SK-N-SH (cell line): Measurements from ENCODE around the gene CHSY1.

Experiments used
- ELF1 ChIP-seq: IDR thresholded peaks from 2 replicates; pipeline ENCODE4 v1.4.0; 2012
- MAX ChIP-seq: IDR thresholded peaks from 2 replicates; pipeline ENCODE4 v1.4.0; 2012; ENCODE audit warnings: low read depth
- MEF2A ChIP-seq: IDR thresholded peaks from 2 replicates; pipeline ENCODE4 v1.4.0; 2012; ENCODE audit warnings: low read depth, borderline replicate concordance
- MXI1 ChIP-seq: IDR thresholded peaks from 2 replicates; pipeline ENCODE4 v1.6.1; 2012; ENCODE audit warnings: mild to moderate bottlenecking, low read depth, low read length, improper control_type of control experiment
- REST ChIP-seq: IDR thresholded peaks from 2 replicates; pipeline ENCODE4 v1.6.1; 2012; ENCODE audit warnings: mild to moderate bottlenecking, low read depth, low read length, moderate library complexity
- RFX5 ChIP-seq: IDR thresholded peaks from 2 replicates; pipeline ENCODE4 v1.6.1; 2012; ENCODE audit warnings: mild to moderate bottlenecking, improper control_type of control experiment, low read length
- TAF1 ChIP-seq: IDR thresholded peaks from 2 replicates; pipeline ENCODE4 v1.6.1; 2012; ENCODE audit warnings: low read depth, mild to moderate bottlenecking, low read length, moderate library complexity, borderline replicate concordance
- TCF12 ChIP-seq: IDR thresholded peaks from 2 replicates; pipeline ENCODE4 v1.4.0; 2012
- TEAD4 ChIP-seq: IDR thresholded peaks from 2 replicates; pipeline ENCODE4 v1.4.0; 2012; ENCODE audit warnings: mild to moderate bottlenecking, borderline replicate concordance; ENCODE audit not compliant: insufficient read depth
- YY1 ChIP-seq: IDR thresholded peaks from 2 replicates; pipeline ENCODE4 v1.4.0; 2012; ENCODE audit warnings: low read depth, mild to moderate bottlenecking
- TF ChIP-seq, protein P1 (sequence below): fragments of 200-600 bp; sonication (generic); IDR thresholded peaks from 2 replicates; pipeline ENCODE4 v1.6.1; 2017; ENCODE audit warnings: antibody characterized with exemption, mild to moderate bottlenecking, moderate library complexity

- TF ChIP-seq, protein P1, sequence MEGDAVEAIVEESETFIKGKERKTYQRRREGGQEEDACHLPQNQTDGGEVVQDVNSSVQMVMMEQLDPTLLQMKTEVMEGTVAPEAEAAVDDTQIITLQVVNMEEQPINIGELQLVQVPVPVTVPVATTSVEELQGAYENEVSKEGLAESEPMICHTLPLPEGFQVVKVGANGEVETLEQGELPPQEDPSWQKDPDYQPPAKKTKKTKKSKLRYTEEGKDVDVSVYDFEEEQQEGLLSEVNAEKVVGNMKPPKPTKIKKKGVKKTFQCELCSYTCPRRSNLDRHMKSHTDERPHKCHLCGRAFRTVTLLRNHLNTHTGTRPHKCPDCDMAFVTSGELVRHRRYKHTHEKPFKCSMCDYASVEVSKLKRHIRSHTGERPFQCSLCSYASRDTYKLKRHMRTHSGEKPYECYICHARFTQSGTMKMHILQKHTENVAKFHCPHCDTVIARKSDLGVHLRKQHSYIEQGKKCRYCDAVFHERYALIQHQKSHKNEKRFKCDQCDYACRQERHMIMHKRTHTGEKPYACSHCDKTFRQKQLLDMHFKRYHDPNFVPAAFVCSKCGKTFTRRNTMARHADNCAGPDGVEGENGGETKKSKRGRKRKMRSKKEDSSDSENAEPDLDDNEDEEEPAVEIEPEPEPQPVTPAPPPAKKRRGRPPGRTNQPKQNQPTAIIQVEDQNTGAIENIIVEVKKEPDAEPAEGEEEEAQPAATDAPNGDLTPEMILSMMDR = no peak
- TF ChIP-seq TCF12 (no peak), REST (no peak), MAX (no peak), MXI1 (no peak), YY1 (no peak), TAF1 (no peak), MEF2A (no peak), TEAD4 (no peak), ELF1 (no peak), RFX5 (no peak)
Observed at GRCh38 chr15:101126618-101127505, 125.0 kb downstream of the CHSY1 start.
